ENCODE results near the gene METTL8.

Gene METTL8

GRCh38 chr2:171341394-171342066, 92.3 kb downstream of the METTL8 start:
- no peak for DNase-seq (ENCODE audit: low read depth)
- TF ChIP-seq POLR2A (IDR thresholded peaks at IDR 0.05; ENCODE audit: extremely low read depth, insufficient read length) (no peak), CTCF (IDR thresholded peaks at IDR 0.05; ENCODE audit: low read depth, low read length) (no peak), MAX (IDR thresholded peaks at IDR 0.05; ENCODE audit: low read depth, low read length) (no peak), MYC (IDR thresholded peaks at IDR 0.05; ENCODE audit: low read depth, low read length) (no peak)
- no peak overlapping the region for H3K4me3 ChIP-seq (ENCODE audit: low read depth, low read length)

- H3K4me3 ChIP-seq (ENCODE audit: low read depth, low read length): no peak overlapping the region
- DNase-seq (ENCODE audit: low read depth): no peak
- TF ChIP-seq CTCF (IDR thresholded peaks at IDR 0.05; ENCODE audit: low read depth, low read length): no peak
- TF ChIP-seq MAX (IDR thresholded peaks at IDR 0.05; ENCODE audit: low read depth, low read length): no peak
- TF ChIP-seq MYC (IDR thresholded peaks at IDR 0.05; ENCODE audit: low read depth, low read length): no peak
- no peak for TF ChIP-seq POLR2A (IDR thresholded peaks at IDR 0.05; ENCODE audit: extremely low read depth, insufficient read length)
Observed at GRCh38 chr2:171334946-171335345, 98.8 kb downstream of the METTL8 start.

- TF ChIP-seq CTCF (IDR thresholded peaks at IDR 0.05; ENCODE audit: low read depth, low read length): no peak
- no peak for TF ChIP-seq MAX (IDR thresholded peaks at IDR 0.05; ENCODE audit: low read depth, low read length)
- TF ChIP-seq POLR2A (IDR thresholded peaks at IDR 0.05; ENCODE audit: extremely low read depth, insufficient read length): no peak
- TF ChIP-seq MYC (IDR thresholded peaks at IDR 0.05; ENCODE audit: low read depth, low read length): no peak
- DNase-seq (ENCODE audit: low read depth): no peak
- H3K4me3 ChIP-seq (ENCODE audit: low read depth, low read length): no peak overlapping the region
Observed at GRCh38 chr2:171334171-171334570, 99.6 kb downstream of the METTL8 start.

- DNase-seq (ENCODE audit: low read depth): no peak
- TF ChIP-seq MAX (IDR thresholded peaks at IDR 0.05; ENCODE audit: low read depth, low read length) (no peak), MYC (IDR thresholded peaks at IDR 0.05; ENCODE audit: low read depth, low read length) (no peak), POLR2A (IDR thresholded peaks at IDR 0.05; ENCODE audit: extremely low read depth, insufficient read length) (no peak), CTCF (IDR thresholded peaks at IDR 0.05; ENCODE audit: low read depth, low read length) (no peak)
- no peak overlapping the region for H3K4me3 ChIP-seq (ENCODE audit: low read depth, low read length)
Observed at GRCh38 chr2:171330155-171330956, 103.4 kb downstream of the METTL8 start.

- no peak overlapping the region for H3K4me3 ChIP-seq (ENCODE audit: low read depth, low read length)
- no peak for DNase-seq (ENCODE audit: low read depth)
- TF ChIP-seq MAX (IDR thresholded peaks at IDR 0.05; ENCODE audit: low read depth, low read length) (no peak), CTCF (IDR thresholded peaks at IDR 0.05; ENCODE audit: low read depth, low read length) (no peak), MYC (IDR thresholded peaks at IDR 0.05; ENCODE audit: low read depth, low read length) (no peak), POLR2A (IDR thresholded peaks at IDR 0.05; ENCODE audit: extremely low read depth, insufficient read length) (no peak)
Observed at GRCh38 chr2:171327043-171327496, 106.7 kb downstream of the METTL8 start.

All from NB4 (cell line).